SH-SY5Y (cell line): ENCODE results near the gene ACTR1A.

Experiments
- GATA2 ChIP-seq: IDR thresholded peaks from 2 replicates; pipeline ENCODE4 v1.6.1; 2011; ENCODE audit warnings: mild to moderate bottlenecking, low read depth, low read length
- GATA3 ChIP-seq: IDR thresholded peaks from 2 replicates; pipeline ENCODE4 v1.6.1; 2011; ENCODE audit warnings: low read depth, mild to moderate bottlenecking, low read length, moderate library complexity

DNA sequence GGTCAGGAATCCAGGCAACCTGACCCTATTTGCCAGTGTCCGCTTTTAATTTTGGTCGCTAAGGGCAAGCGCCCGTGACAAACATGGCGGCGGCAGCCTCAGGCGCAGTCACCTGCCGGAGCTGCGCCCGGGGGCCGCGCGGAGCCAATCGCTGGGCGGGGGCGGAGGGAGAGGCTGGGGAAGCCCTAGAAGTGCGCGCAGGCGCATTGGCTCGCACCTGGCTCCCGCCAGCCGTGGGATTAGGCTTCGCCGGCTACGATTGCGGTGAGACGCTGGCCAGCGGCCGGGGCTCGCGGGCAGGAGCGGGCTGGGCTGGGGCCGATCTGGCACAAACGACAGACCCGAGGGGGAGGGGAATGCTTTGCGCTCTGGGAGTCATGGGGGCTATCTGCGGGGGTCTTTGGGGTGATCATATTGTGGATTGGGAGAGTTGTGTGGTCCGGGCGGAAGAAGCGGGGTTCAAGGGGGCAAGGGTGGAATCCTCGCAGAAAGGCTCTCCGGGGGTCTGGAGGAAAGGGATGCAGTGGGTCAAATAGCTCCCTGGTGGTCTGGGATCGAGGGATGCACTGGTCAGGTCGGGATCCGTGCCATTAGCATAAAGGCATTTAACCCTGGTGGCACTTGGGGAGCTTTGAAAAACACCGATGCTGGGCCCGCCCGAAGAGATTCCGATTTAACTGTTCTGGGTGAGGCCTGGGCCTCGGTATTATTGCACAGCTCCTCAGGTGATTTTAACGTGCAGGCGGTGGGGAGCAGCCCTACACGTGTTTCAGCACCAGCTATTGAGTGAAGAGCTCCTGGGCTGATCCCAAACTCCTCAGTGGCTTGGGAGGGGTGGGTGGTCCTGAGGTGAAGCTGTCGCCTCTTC is 41.1 kb downstream of the ACTR1A start:
- no peak for TF ChIP-seq GATA3
- TF ChIP-seq GATA2 = no peak
